Natural killer cell (primary cell): ENCODE data around the gene NUDT2. TPM values are rescaled to one million over a fixed set of nuclear protein-coding genes. Genes with fewer than 3 reads are reported as not detected.

Experiments
- ATAC-seq, 3 donors: fragments of 150-1000 bp in 2 of 3; fragments of 200-7000 bp in 1 of 3; cut with Tn5 transposase; 1 replicate in 1 of 3; 2 replicates in 2 of 3; pipeline ENCODE4 v1.10.0; 2021; ENCODE audit warnings: mild to moderate bottlenecking in 2 of 3, moderate library complexity in 2 of 3
- DNase-seq, 2 donors: peaks; one replicate each; pipeline versions ENCODE4 v3.0.0 to v3.0.0-alpha.2; 2013 to 2021; ENCODE audit warnings: mixed read lengths in 1 of 2
- H3K27ac ChIP-seq: one replicate; pipeline ENCODE4 v1.5.1; 2013; ENCODE audit warnings: mild to moderate bottlenecking, low read length
- H3K27me3 ChIP-seq: one replicate; pipeline ENCODE4 v1.6.1; 2013; ENCODE audit warnings: low read length; ENCODE audit not compliant: control insufficient read depth, insufficient read depth
- H3K36me3 ChIP-seq: one replicate; pipeline ENCODE4 v1.6.1; 2013; ENCODE audit warnings: low read length; ENCODE audit not compliant: control insufficient read depth, insufficient read depth
- H3K4me1 ChIP-seq: one replicate; pipeline ENCODE4 v1.6.1; 2013; ENCODE audit warnings: low read length; ENCODE audit not compliant: control insufficient read depth, insufficient read depth
- H3K4me3 ChIP-seq: one replicate; pipeline ENCODE4 v1.5.1; 2013; ENCODE audit warnings: low read length
- H3K9me3 ChIP-seq: one replicate; pipeline ENCODE4 v1.6.1; 2013; ENCODE audit warnings: low read length; ENCODE audit not compliant: control insufficient read depth, insufficient read depth
- H3K27ac Mint-ChIP-seq, 2 donors: one replicate each; pipeline ENCODE4 v1.8.0; 2022; ENCODE audit warnings: mild to moderate bottlenecking in 2 of 2, mixed read lengths in 2 of 2, moderate library complexity in 1 of 2
- H3K27me3 Mint-ChIP-seq, 2 donors: one replicate each; pipeline ENCODE4 v1.8.0; 2022; ENCODE audit warnings: low read depth in 2 of 2, mixed read lengths in 2 of 2
- H3K36me3 Mint-ChIP-seq: one replicate; pipeline ENCODE4 v1.8.0; 2022; ENCODE audit warnings: mixed read lengths
- H3K4me1 Mint-ChIP-seq, 2 donors: one replicate each; pipeline ENCODE4 v1.8.0; 2022; ENCODE audit warnings: mixed read lengths in 2 of 2
- H3K4me3 Mint-ChIP-seq: one replicate; pipeline ENCODE4 v1.8.0; 2022; ENCODE audit warnings: mild to moderate bottlenecking, moderate library complexity, mixed read lengths
- H3K9me3 Mint-ChIP-seq, 2 donors: one replicate each; pipeline ENCODE4 v1.8.0; 2022; ENCODE audit warnings: mixed read lengths in 2 of 2
- WGBS: methylation state at CpG from one replicate; pipeline ENCODE4 v1.1.7; 2013; ENCODE audit warnings: missing lambda C conversion rate; ENCODE audit not compliant: insufficient coverage; 5-methylcytosine and 5-hydroxymethylcytosine counted together
- intact Hi-C: fragments of 100-400 bp; cut with micrococcal nuclease; formaldehyde crosslinking; loops from one replicate; pipeline ENCODE4 v1.14.2; 2022
- total RNA-seq, 4 donors: library from RNA; stranded (reverse); fragments of 120-200 nt in 1 of 4; gene quantifications; one replicate each; pipeline versions ENCODE4 v1.2.3 to v1.2.4, GENCODE V29; 2013 to 2022
- TF ChIP-seq, protein P1 (sequence below): fragments of 200-600 bp; IDR thresholded peaks from one replicate; pipeline ENCODE4 v1.8.0; 2022; ENCODE audit warnings: antibody characterized with exemption

NUDT2 gene
- total RNA-seq, 3 donors from 2014 or later (not counting 1 experiment from before 2014, with no cell fraction given), result 8.5 to 15.7 (median 9.4) TPM

DNA sequence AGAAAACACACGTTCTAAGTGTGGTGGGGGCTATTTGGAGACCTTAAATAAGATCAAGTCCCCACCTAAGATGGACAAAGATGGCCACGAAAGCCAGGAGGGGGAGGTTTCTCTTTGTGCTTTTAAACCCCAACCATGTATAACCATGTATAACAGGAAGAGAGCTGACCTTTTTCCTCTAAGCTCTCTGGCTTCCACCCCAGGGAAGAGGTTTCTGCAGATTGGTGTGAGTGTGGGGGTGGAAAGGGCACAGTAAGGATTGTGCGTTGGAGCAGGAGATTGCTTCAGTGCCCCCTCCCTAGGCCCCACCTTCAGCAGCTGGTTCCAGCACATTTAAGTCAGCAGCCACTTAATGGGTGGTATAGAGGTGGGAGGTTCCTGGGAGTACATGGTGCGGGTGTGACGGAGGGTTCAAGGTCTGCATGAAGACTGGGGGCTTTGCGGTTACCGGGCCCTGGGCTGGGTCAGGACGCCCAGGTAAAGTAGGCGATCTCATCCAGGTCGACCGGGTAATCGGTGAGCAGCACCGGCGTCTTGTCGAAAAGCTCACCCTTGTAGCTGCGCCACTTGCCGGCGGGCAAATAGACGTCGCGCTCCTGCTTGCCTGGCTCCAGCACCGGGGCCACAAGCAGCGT is 41.1 kb downstream of the NUDT2 start:
- Mint-ChIP-seq H3K36me3 (no peaks in the 10 kb centered on the region), H3K27me3 (no peaks in the 10 kb centered on the region), H3K27ac (no peak overlapping the region), H3K9me3 (no peaks in the 10 kb centered on the region), H3K4me3 (no peak overlapping the region), H3K4me1 (peaks cover 0 to 6% of the 10 kb centered on the region in 2 donors)
- ATAC-seq (no peak), DNase-seq (no peak)
- Histone ChIP-seq H3K4me3 (no peak overlapping the region), H3K4me1 (peaks cover under 1% of the 10 kb centered on the region), H3K9me3 (no peaks in the 10 kb centered on the region), H3K27me3 (no peaks in the 10 kb centered on the region), H3K36me3 (no peaks in the 10 kb centered on the region), H3K27ac (no peak overlapping the region)
- TF ChIP-seq, protein P1, sequence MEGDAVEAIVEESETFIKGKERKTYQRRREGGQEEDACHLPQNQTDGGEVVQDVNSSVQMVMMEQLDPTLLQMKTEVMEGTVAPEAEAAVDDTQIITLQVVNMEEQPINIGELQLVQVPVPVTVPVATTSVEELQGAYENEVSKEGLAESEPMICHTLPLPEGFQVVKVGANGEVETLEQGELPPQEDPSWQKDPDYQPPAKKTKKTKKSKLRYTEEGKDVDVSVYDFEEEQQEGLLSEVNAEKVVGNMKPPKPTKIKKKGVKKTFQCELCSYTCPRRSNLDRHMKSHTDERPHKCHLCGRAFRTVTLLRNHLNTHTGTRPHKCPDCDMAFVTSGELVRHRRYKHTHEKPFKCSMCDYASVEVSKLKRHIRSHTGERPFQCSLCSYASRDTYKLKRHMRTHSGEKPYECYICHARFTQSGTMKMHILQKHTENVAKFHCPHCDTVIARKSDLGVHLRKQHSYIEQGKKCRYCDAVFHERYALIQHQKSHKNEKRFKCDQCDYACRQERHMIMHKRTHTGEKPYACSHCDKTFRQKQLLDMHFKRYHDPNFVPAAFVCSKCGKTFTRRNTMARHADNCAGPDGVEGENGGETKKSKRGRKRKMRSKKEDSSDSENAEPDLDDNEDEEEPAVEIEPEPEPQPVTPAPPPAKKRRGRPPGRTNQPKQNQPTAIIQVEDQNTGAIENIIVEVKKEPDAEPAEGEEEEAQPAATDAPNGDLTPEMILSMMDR, result no peak
- intact Hi-C loops, result loop anchor here (10.0 kb wide), 1 partner anchor 326 kb away; the partner anchor contains the start of gene UBAP2
- WGBS, result 93% methylated on average over 21 of the region's 23 CpGs

DNA sequence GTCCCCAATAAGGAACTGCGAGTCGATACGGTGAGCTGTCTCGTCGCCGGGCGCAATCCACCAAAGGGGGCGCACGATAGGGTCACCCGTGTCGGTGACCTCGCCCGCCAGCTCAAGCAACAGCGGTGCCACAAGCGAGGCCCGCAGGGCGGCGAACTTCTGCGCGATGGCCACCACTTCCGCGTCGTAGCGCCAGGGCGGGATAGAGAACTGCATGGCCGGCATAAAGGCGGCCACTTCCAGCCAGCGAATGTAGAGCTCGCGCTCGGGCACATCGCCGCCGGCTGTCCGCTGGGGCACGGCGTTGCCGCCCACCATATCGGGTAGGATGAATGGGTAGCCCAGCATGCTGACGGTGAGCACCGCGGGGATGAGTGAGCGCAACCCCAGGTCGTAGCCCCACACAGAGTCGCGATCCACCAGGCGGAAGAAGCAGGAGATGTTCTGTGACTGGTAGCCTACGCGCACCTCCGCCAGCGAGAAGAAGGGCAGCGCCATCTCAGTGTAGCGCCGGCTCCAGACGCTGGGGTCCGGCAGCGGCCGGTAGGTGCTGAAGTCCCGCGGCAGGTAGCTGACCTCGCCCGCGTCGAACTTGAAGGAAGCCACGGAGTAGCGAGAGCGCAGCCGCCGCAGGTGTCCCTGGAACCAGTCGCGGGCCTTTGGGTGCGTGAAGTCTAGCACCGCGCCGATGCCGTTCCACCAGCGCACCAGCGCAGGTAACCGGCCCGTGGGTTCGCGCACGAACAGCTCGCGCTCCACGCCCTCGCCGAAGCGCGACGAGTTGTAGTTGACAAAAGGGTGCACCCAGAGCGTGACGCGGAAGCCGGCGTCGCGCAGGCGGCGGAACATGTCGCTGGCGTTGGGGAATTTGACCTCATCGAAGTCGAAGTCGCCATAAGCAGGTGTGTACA is 41.9 kb downstream of the NUDT2 start:
- TF ChIP-seq, protein P1, result no peak
- Histone ChIP-seq H3K4me3 (no peak overlapping the region), H3K27me3 (no peaks in the 10 kb centered on the region), H3K36me3 (no peaks in the 10 kb centered on the region), H3K9me3 (no peaks in the 10 kb centered on the region), H3K4me1 (peaks cover 8% of the 10 kb centered on the region), H3K27ac (no peak overlapping the region)
- intact Hi-C loops, result loop anchor here (10.0 kb wide), 1 partner anchor 326 kb away; the partner anchor contains the start of gene UBAP2
- ATAC-seq, result peak in 2 of 3 donors; percentile 47 to 63
- Mint-ChIP-seq H3K27ac (no peak overlapping the region), H3K4me3 (peak overlapping the region; percentile 73), H3K9me3 (no peaks in the 10 kb centered on the region), H3K36me3 (no peaks in the 10 kb centered on the region), H3K27me3 (no peaks in the 10 kb centered on the region), H3K4me1 (peaks cover 6 to 13% of the 10 kb centered on the region in 2 donors)
- peak in 1 of 2 donors; percentile 30 for DNase-seq
- WGBS, result 94% methylated on average over 105 of the region's 105 CpGs

DNA sequence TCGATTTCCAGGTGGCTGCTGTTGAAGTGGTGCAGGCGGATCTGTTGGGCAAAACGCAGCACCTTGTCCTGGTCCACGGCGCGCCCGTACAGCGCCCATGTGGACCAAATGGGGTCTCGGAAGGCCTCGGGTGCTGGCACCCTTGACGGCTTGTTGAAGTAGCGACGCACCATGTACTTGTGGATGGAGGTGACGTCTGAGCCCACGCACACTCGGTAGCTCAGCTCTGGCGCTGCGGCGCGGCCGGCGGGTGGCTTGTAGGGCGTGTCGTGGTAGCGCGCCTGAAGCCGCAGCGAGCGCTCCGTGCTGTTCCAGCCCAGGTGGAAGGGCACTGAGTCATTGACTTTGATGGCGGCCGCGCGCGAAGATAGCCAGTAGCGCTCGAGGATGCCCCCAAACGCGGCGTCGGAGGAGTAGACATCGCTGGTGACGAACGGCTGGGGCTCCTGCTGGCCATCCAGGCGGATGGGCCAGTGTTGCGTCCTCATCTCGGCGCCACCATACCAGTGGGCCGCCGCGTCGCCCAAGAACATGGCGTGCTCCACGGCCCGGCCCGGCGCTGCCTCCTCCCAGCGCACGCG is 42.6 kb downstream of the NUDT2 start:
- no peaks in the 10 kb centered on the region for H3K9me3 ChIP-seq
- H3K4me1 ChIP-seq, result peaks cover 12% of the 10 kb centered on the region
- ATAC-seq, result no peak
- TF ChIP-seq, protein P1, result no peak
- no peak overlapping the region for H3K27ac ChIP-seq
- H3K36me3 ChIP-seq, result no peaks in the 10 kb centered on the region
- H3K9me3 Mint-ChIP-seq, result no peaks in the 10 kb centered on the region
- H3K27me3 Mint-ChIP-seq, result no peaks in the 10 kb centered on the region
- H3K4me3 ChIP-seq, result no peak overlapping the region
- H3K36me3 Mint-ChIP-seq, result no peaks in the 10 kb centered on the region
- H3K4me1 Mint-ChIP-seq, result peaks cover 10 to 15% of the 10 kb centered on the region in 2 donors
- DNase-seq, result no peak
- H3K27me3 ChIP-seq, result no peaks in the 10 kb centered on the region
- intact Hi-C loops, result loop anchor here (10.0 kb wide), 1 partner anchor 327 kb away; the partner anchor contains the start of gene UBAP2
- WGBS, result 98% methylated on average over 60 of the region's 60 CpGs
- no peak overlapping the region for H3K27ac Mint-ChIP-seq
- no peak overlapping the region for H3K4me3 Mint-ChIP-seq
